DMS 273 treated with DMSO at 0.1 percent for 48 hours (cell line): ENCODE measurements around the gene SAMD3.
"Not testable (repeated sequence)": the region's sequence is repeated elsewhere in the genome, so short reads cannot be mapped to it uniquely, and the experiment has no call there.

Source experiments
- DNase-seq: peaks from one replicate; lab custom pipeline; 2025; lab: John Stamatoyannopoulos, UW

SAMD3 gene

GRCh38 chr6:130211691-130212090 lies 11.1 kb downstream of the SAMD3 start:
- no peak for DNase-seq

DNA sequence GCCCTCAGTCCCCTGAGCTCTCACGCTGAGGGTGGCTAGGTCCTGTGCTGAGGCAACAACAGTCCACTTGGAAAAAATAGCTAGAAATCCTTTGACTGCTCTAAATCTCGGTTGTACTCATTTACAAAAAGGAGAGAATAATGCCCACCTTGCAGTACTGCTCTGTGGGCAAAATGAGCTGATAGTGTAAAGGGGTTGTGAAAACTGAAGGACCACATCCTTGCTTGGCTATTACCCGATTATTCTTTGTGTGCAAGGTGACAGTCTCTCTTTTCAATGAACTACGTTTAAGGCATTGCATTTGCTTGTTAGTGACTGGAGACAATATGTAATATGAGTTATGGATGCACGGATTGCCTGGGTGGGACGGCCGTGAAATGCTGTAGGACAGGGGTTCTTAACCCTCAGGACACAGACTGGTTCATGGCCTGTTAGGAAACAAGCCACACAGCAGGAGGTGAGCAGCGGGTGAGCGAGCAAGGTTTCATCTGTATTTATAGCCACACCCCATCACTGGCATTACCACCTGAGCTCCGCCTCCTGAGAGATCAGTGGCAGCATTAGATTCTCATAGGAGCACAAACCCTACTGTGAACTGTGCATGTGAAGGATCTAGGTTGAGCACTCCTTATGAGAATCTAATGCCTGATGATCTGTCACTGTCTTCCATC lies 14.6 kb downstream of the SAMD3 start:
- DNase-seq: no peak

GRCh38 chr6:130206479-130206878 lies 16.3 kb downstream of the SAMD3 start:
- no peak for DNase-seq

GRCh38 chr6:130204322-130204721 lies 18.4 kb downstream of the SAMD3 start:
- DNase-seq: no peak

DNA sequence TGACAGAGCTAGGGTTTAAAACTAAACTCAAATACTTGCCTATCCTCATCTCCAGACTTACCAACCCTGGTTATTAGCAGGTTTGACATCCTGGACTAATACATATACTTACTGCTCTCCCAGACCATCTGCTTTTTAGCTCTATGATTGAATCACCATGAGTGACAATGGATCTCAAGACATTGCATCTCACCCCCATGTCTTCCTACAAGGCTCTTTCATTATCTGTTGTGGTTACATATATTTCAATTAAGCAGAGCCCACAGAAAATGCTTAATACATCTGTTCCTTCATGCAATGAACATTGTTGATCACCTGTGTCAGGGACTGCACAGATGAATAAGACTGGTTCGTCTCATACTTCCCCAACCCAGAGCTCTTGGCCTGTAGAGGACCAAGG lies 19.4 kb downstream of the SAMD3 start:
- DNase-seq: no peak

- no peak for DNase-seq
These were observed 20.0 kb downstream of the SAMD3 start for GRCh38 chr6:130202782-130203181.

GRCh38 chr6:130200020-130200419 lies 22.7 kb downstream of the SAMD3 start:
- no peak for DNase-seq

DNA sequence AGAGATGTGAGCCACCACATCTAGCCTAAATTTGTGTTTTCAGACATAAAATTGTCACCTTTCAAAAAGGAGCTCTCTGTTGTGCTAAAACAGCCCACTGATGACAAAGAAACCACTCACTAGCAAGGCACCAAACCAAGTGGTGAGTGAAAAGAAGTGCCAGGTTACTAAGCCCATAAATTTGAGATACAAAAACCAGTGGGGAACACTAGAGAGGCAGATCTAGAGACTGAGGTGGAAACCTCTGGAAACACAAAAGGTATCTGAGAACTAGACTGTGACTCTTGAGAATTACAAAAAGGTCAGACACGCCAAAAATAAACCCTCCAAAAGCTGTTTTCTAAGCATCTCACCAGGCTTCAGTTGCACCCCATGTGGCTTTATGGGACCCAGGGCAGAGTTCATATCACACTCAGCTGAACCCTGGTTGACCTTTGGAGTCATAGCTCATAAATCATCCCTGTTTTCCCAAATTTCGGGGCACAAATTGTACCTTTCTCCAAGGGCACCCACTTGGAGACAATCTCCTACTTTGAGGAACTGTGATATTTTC lies 24.2 kb downstream of the SAMD3 start:
- no peak for DNase-seq

GRCh38 chr6:130197816-130198482 lies 24.8 kb downstream of the SAMD3 start:
- not testable (repeated sequence) for DNase-seq

DNA sequence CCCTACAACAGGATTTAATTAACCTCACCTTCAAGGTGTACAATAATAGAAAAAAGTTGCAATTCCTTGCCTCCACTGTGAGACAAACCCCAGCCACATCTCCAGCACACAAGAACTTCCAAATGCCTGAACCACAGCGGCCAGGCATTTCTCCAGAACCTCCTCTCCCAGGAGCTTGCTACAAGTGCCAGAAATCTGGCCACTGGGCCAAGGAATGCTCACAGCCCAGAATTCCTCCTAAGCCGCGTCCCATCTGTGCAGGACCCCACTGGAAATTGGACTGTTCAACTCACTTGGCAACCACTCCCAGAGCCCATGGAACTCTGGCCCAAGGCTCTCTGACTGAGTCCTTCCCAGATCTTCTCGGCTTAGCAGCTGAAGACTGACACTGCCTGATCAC lies 28.3 kb downstream of the SAMD3 start:
- DNase-seq: not testable (repeated sequence)

DNA sequence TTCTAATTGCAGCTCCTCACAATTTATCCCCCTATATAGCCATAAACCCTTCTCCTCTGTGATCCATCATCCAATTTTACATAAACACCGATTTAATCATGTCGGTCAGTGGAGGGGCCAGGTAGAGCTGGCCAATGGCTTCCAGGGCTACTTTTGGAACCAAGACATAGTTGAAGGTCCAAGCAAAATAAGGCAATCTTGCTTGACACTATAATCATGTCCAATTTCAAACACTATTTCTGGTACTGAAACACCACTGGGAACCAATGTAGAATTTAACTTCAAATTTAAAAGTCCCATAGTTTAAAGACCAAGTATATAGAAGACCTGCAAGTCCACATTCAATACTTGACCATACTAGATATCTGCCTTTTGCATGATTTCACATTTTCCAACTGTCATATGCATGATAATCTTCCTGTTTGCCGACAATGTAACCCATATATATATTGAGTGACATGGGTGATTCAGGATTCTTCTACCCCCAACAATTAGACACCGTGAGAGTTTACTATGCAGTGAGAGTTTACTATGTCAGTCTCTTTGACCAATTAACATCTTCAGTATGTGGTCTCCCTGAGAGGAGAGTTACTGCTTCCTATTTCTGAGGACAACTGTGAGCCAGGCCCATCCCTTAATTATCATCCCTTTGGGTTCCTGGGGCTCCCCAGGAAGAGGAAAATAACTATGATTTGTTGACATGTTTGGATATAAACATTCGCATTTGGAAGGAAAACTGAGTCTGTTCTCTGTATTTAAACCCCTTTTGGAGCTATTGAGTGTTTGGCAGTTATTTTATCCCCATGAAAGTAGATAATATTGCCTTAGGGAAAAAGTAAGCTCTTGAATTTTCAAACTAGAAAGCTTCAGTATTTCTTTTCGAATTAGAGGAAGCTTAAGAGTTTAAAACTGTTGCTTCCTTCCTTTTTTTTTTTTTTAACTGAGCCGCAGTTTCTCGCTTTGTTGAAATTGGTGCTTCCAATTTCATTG lies 31.8 kb downstream of the SAMD3 start:
- no peak for DNase-seq

- DNase-seq: no peak
These were observed 33.0 kb downstream of the SAMD3 start for GRCh38 chr6:130189531-130190397.

DNA sequence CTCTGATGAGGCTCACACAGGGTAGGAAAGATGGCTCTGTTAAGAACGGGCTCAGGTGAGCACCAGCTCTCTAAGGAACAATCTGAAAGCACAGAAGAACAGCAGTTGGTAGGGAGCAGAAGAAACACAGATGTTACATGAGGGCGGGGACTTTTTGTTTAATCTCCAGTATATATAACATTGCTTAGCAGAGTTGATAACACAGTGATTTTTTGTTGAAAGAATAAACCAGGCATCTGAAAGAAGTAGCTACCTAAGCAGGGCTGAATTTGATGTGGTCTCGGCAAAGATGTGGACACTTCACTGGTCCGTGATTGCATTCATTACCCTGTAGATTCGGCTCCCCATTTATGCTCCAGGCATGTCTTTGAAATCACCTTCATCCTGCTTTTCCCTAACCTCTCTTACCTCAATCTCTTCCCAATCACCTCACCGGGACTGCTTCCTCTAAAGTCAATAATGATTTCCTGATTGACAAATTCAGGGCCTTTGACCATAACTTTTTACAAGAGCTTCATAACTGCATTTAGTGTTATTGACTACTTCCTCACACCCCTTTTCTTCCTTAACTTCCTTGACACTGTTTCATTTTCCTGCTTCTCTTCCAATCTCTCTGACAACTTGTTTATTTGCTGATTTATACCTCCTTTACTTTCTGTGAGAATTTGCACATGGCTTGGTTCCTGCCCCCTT lies 34.4 kb downstream of the SAMD3 start:
- DNase-seq: no peak

DNA sequence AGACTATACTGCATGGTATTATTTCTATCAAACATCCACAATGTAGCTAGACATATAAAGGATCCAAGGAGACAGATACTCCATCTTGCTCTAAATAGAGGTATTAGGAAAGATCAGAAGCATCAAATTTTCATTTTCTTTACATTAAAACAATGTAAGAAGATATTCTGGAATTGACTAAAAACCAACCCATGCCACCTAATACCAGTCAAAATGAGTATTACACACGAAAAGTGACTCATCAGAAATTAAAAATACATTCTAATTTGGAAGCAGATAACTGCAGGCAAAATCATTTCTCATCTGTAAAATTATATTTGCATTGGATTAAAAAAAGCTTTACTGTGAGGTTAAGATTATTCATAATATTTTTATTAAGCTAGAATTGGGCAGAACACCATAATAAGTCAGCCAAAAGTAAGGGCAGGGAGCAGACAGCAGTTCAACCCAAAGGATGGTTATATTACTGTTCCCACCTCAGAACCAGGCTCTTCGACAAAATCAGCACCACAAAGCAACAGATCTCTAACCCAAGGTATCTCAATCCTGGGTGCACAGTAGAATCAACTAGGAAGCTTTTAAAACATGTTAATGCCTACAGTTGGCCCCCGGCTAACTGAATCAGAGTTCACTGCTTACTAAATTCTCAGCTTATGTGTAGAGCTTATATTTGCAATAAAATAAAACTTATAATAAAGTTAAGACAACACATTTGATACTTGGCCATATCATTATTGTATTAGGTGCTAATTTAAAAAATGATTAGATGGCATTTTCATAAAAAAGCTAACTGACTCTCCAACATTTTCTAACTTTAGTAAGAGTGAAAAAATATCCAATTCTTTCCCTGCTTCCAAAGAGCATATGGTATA lies 35.2 kb downstream of the SAMD3 start:
- DNase-seq: no peak

- no peak for DNase-seq
These were observed 37.1 kb downstream of the SAMD3 start for GRCh38 chr6:130185658-130186057.

- DNase-seq: no peak
These were observed 39.2 kb downstream of the SAMD3 start for GRCh38 chr6:130183271-130184222.

DNA sequence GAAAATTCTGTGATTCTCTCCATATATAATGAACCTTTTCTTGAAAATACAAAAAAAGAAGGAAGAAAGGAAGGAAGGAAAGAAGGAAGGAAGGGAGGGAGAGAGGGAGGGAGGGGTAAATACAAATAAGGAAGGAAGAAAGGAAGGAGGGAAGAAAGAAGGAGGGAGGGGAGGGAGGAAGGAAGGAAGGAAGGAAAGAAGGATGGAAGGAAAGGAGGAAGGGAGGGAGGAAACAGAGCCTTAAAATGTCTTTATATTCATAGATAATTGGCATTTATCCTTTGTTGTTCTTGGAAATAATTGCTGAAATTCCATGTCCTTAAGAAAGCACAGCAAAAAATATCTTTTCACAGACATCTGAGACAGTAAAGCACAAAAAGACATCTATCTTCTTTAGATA lies 40.3 kb downstream of the SAMD3 start:
- DNase-seq: no peak

GRCh38 chr6:130178692-130179091 lies 44.1 kb downstream of the SAMD3 start:
- DNase-seq: no peak

DNA sequence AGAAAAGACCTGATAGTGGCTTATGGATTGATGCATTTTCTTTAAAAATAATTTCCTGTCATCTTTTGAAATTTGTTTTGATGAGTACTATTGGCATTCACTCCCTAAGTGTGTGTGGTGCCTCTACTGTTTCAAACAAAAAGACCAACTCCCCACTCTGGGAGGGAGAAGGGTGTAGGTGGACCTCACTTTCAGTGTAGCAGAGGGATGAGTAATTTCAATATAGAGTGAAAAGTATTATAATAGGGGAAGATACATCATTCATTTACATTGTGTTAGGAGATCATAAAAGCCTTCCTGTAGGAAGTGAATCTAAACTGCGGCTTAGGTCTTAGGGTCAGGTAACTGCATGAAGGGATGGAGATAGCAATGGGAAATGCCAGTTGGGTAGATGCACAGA lies 46.4 kb downstream of the SAMD3 start:
- DNase-seq: no peak
